IPS DF 4.7 (cell line): ENCODE measurements around the gene SLC1A3.
"Not testable (repeated sequence)": the region's sequence is repeated elsewhere in the genome, so short reads cannot be mapped to it uniquely, and the experiment has no call there.

Experiments used
- DNase-seq: peaks from one replicate; pipeline ENCODE4 v3.0.0-alpha.2; 2013; ENCODE audit warnings: low spot score; ENCODE audit errors: extremely low read depth

SLC1A3 gene

GRCh38 chr5:36630201-36631145 is 24.1 kb downstream of the SLC1A3 start:
- DNase-seq = no peak

- DNase-seq = no peak
Observed at GRCh38 chr5:36631154-36631553, 24.7 kb downstream of the SLC1A3 start.

- no peak for DNase-seq
Observed at GRCh38 chr5:36631620-36632362, 25.4 kb downstream of the SLC1A3 start.

- no peak for DNase-seq
Observed at GRCh38 chr5:36632363-36632664, 25.9 kb downstream of the SLC1A3 start.

GRCh38 chr5:36635721-36636390 is 29.4 kb downstream of the SLC1A3 start:
- no peak for DNase-seq

GRCh38 chr5:36637101-36637500 is 30.7 kb downstream of the SLC1A3 start:
- DNase-seq = no peak

GRCh38 chr5:36637516-36637915 is 31.1 kb downstream of the SLC1A3 start:
- DNase-seq = no peak

- DNase-seq = no peak
Observed at GRCh38 chr5:36638056-36638455, 31.6 kb downstream of the SLC1A3 start.

GRCh38 chr5:36640949-36641348 is 34.5 kb downstream of the SLC1A3 start:
- no peak for DNase-seq

GRCh38 chr5:36641431-36641830 is 35.0 kb downstream of the SLC1A3 start:
- DNase-seq = no peak

GRCh38 chr5:36642089-36642488 is 35.7 kb downstream of the SLC1A3 start:
- DNase-seq = no peak

GRCh38 chr5:36643162-36643561 is 36.8 kb downstream of the SLC1A3 start:
- DNase-seq = no peak

GRCh38 chr5:36643841-36644240 is 37.4 kb downstream of the SLC1A3 start:
- DNase-seq = not testable (repeated sequence)

GRCh38 chr5:36644727-36645126 is 38.3 kb downstream of the SLC1A3 start:
- no peak for DNase-seq

GRCh38 chr5:36646100-36646499 is 39.7 kb downstream of the SLC1A3 start:
- no peak for DNase-seq

- no peak for DNase-seq
Observed at GRCh38 chr5:36646507-36647023, 40.2 kb downstream of the SLC1A3 start.

GRCh38 chr5:36647046-36647445 is 40.6 kb downstream of the SLC1A3 start:
- DNase-seq = no peak

GRCh38 chr5:36648426-36648825 is 42.0 kb downstream of the SLC1A3 start:
- DNase-seq = no peak

GRCh38 chr5:36651761-36652685 is 45.6 kb downstream of the SLC1A3 start:
- no peak for DNase-seq

- DNase-seq = no peak
Observed at GRCh38 chr5:36653044-36653705, 46.8 kb downstream of the SLC1A3 start.
